H54 (cell line): ENCODE measurements around the gene NCAM2.

Source experiments
- DNase-seq: peaks from one replicate; pipeline ENCODE4 v3.0.0; 2011; ENCODE audit warnings: low spot score, mixed read lengths; ENCODE audit not compliant: insufficient read length
- FAIRE-seq: peaks from 3 replicates; lab custom pipeline; 2011; peaks lifted over from hg19 to GRCh38; lab: Jason Lieb, UNC
- POLR2A ChIP-seq: IDR thresholded peaks from 2 replicates; pipeline ENCODE4 v1.6.1; 2011; ENCODE audit warnings: low read depth, mild to moderate bottlenecking, low read length

The NCAM2 gene

DNA sequence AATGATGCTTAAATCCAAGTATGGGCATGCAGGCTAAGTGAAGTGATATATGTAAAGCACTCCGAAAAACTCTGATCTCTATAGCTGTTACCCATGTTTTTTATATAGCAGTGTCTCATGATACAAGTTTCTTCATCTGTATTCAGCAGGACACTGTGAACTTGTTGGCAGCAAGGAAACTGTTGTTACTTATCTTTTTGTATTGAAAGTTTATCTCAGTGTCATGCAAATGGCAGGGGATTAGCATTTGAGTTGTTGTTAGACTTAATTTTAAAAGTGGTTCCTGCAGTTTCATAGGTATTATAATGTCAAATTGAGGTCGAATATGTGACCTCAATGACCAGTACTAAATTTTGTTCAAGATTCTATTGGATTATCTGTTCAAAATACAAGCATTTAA lies 47.9 kb downstream of the NCAM2 start:
- DNase-seq: no peak
- no peak for FAIRE-seq
- no peak for TF ChIP-seq POLR2A

DNA sequence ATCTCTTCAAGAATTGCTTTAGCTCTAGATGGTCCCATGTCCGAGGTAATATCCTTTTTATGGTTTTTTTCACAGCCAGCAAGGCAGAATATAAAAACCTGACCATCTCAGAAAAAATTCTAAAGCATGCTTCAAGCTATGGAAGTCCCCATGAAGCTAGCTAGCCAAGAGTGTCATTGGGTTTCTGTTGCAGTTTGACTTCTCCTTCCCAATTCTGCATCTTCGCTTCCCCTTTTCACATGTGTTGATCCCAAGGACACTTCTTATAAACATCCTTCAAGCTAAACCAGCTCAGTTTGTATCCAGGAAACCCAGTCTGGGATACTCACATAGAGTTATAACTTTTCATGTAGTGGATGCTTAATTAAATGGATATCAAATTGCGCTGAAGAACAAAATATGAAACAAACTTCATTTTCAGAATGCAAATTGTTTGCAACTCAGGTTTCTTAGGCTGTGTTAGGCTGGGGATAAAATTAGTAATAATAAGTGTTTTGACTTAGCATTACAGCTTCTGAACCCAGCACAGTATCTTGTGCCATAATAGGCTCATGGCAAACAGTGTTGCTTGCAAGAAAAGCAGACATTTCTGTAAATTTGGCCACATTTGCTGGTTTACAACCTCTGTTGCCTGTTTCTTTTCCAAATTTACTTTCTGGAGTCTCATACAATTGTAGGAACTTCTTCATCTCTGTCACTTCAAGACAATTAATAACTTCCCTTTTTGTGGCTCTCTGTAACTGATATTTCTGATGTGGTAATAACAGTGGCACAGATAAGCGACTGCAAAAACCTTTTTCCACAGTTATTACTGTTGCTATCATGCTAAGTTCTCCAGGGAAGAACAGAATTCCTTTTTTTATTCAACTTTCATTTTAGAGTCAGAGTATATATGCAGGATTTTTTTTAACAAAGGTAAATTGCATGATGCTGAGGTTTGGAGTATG lies 53.2 kb downstream of the NCAM2 start:
- FAIRE-seq: no peak
- TF ChIP-seq POLR2A: no peak
- no peak for DNase-seq

DNA sequence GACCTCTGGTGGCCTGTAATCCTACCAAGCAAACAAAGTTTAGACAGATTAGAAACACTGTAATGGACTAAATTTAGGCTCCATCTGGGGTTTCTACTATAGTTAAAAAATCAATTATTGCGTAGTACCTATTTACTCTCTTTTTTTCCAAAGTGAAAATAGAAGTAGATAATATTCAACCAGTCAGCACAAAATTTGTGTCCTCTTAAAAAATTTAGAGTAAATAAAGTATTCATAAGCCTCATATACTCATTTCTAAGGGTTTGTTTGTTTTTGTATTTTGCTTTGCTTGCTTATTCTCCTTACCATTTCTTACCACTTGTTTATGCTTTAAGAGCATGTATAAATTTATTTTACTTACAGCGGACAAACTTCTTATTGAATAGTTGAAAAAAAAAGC lies 54.5 kb downstream of the NCAM2 start:
- no peak for DNase-seq
- no peak for FAIRE-seq
- no peak for TF ChIP-seq POLR2A

DNA sequence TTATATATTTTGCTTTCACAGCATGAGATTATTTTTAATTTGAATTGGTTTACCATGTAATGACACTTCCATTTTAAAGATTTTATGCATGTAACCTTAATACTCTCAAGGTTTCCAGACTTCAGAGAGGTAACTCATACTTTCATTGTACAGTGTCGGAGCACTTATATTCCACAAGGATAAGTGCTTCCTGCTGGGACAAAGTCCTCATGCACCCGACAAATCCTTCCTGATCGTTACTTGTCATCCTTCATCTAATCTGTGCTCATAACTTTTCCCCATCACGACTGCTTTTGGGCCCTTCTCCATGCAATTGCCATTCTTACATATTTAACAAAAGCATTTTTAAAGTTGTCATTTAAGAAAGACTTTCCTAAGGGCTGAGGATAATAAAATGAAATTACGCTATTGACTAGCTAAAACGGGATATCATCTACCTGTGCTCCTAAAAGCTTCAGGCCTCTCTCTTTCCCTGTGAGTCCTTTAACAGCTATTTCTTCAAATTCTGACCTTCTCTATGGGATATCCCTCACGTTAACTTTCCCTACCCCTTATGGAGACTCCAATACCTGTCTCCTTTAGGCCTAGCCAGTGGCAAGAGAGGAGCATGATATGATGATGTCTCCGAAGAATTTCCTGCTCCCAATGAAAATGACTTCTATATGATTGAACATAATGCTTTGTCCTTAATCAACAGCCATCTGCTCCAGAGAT lies 59.3 kb downstream of the NCAM2 start:
- FAIRE-seq: no peak
- no peak for DNase-seq
- no peak for TF ChIP-seq POLR2A

DNA sequence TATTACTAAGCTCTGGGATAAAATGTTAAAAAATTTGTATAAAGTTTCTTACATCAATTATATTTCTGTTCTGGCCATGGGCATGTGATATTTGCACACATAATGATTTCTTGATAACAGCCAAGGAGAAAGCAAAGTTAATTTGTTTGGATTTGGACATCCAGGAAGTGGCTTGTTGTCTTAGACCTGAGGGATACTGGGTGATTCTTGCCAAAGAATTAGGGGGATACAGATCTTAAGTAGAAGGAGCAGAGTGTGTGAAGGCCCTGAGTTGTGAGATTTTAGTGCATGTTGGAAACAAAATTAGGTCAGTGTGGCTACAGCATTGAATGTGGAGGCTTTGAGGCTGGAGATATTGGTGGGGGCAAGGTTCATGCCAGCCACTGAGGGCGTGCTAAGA lies 65.6 kb downstream of the NCAM2 start:
- FAIRE-seq (no peak), DNase-seq (no peak)
- TF ChIP-seq POLR2A: no peak

DNA sequence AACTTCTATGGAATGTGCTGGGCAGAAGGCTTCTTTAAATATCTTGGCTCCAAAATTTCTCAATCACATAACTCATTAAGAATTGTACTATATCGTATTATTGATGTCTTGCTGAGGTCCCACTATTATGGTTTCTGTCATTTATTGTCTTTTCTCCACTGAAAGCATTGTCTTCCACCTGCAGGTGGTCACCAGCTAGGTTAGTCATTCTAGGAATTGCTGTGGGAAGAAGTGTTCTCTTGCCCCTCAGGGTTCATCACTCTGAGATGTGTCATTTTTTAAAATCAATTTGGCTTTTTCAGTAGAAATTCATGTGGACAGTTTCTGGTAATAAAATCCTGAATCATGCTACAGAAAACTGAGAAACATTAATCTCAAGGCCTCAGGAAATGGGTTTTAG lies 66.1 kb downstream of the NCAM2 start:
- TF ChIP-seq POLR2A: no peak
- DNase-seq (no peak), FAIRE-seq (no peak)

DNA sequence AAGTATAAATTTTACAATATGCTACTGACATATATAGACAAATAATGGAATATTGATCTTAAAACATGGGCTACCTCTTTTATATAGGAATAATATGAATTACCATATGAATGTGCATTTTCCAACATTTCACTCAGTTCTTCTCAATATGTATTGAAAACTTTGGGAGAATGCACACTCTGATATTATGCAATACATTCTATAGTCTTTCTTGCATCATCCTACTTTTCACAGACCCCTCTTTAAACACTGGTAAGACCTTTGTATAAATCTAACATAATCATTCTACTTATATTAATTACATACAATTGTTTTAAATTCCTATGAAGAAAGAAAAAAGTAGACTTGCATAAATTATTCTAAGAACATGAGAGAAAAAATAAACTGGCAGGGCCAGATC lies 69.2 kb downstream of the NCAM2 start:
- TF ChIP-seq POLR2A: no peak
- DNase-seq: no peak
- FAIRE-seq: no peak

DNA sequence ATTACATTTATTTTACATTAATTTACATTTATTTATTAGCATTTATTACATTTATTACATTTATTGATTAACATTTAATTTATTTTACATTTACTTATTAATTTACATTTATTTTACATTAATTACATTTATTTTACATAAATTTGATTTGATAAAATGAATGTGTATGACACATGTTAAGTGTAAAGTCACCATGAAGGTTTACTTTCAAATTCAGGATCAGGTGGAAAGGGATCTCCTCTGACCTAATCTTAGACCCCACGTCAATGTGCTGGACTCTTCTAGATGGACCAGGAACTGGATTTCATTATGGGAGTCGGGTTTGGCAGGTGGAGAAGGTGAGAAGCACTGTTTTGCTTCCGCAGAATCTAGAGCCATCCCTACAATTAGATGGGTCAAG lies 76.1 kb downstream of the NCAM2 start:
- DNase-seq (no peak), FAIRE-seq (no peak)
- no peak for TF ChIP-seq POLR2A

DNA sequence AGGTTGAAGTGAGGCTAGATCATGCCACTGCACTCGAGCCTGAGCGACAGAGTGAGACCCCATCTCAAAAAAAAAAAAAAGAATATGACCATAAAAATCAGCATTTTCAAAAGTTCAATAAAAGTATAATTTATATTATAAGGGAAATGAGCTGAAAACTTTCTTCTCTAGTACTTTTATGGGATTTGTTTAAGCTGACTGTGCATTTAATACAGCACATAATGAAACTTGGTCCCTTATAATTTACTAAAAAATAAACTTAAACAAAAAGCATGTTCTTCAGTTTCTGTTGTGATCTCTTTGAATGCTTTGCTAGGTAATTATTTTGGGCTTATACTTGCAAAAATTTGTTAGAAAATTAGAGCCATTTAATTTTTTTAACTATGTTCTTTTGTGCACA lies 77.8 kb downstream of the NCAM2 start:
- no peak for TF ChIP-seq POLR2A
- no peak for DNase-seq
- FAIRE-seq: no peak

DNA sequence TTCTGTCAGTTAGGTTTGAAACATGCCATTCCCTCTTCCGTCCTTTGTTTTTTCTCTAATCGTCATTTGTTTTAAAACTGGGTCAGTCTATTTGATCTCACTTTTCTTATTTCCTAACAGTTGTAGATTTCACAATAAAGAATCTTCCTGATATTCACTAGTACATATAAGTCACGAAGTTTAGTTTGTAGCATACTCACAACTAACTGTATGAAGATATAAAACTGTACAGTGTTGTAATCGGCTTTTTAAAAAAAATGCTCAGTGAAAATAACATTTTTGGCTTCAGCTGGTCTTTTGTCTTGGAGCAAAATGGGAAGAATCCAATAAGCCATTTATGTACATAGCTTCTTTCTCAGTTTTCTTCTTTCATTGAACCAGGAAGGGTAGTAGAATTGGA lies 78.3 kb downstream of the NCAM2 start:
- no peak for DNase-seq
- FAIRE-seq: no peak
- TF ChIP-seq POLR2A: no peak

DNA sequence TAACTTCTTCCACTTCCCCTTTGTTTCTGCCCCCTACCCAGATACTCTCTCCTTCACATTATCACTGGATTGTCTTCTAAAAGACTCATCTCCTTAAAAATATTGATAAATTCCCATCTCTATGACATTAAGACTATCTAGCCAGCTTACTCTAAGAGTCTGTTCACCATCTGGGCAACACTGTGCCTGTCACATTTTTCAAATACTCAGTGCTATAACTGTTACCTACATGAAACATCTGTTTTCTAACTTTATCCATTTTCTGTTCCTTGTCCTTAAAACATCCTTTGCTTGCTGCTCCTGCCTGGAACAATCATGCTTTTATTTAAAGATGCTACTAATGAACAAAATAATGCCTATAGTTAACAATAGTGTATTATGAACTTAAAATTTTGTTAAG lies 81.4 kb downstream of the NCAM2 start:
- no peak for FAIRE-seq
- no peak for TF ChIP-seq POLR2A

DNA sequence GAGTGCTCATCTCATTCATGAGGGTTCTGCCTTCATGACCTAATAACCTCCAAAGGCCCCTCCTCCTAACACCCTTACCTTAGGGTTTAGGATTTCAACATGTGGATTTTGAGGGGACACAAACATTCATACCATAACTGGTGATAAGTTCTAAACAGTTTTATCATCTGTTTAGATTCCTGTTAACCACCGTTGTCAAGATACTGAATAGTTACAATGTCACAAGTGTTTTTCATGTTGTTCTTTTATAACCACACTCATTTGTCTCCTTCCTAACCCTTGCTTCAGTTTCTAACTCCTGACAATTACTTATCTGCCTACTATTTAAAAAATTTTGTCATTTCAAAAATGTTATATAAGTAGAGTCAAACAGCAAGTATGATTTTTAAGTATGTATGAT lies 86.0 kb downstream of the NCAM2 start:
- FAIRE-seq: peak; percentile 23
- no peak for DNase-seq
- TF ChIP-seq POLR2A: no peak

More for the DNA sequence above, 81.4 kb downstream of the NCAM2 start:
- DNase-seq: no peak

DNA sequence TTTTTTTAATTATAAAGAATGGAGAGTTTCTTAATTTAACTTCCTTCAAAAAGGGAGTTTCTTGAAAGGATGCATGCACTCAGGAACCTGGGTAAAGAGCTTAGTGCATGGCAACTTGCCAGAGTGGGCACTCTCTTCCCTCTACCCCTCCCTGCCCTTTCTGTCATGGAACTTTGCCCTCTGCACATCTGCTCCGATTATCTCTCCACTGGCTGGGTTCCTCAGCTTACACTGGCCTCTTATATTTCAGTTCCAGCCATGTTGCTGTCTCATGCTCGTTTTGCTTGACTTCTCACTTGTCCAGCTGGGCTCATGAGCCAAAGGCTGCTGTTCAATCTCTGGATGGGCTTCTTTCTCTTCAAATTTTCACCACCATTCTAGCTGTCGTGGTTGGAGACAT lies 87.0 kb downstream of the NCAM2 start:
- DNase-seq (no peak), FAIRE-seq (no peak)
- TF ChIP-seq POLR2A: no peak

DNA sequence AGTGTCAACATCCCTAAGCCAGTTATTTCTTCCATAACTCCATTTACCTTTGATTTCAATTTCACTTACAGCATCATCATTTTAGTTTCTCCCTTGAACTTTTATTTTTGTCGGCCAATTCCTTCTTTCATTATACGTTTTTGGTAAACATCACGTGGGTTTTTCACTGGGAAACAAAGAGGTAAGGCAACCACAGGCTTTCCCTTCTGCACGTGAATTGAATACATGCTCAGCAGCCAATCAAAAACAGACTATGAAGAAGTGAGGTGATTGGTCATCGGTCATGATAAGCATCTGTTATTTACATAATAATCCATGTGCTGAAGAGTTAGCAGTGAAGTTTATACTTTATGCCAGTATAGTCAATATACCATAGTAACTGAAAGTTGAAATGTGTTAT lies 98.7 kb downstream of the NCAM2 start:
- no peak for TF ChIP-seq POLR2A
- DNase-seq (no peak), FAIRE-seq (peak; percentile 58)
